Motor neuron (in vitro differentiated cells): ENCODE data around the gene ZP2. TPM values are rescaled to one million over a fixed set of nuclear protein-coding genes. Genes with fewer than 3 reads are reported as not detected.

Experiments used
- ATAC-seq, 8 experiments: fragments of 200-7000 bp; cut with Tn5 transposase; replicated peaks in 6 of 8; 2 replicates each; pipeline ENCODE4 v1.8.0; 2021; ENCODE audit warnings: mild to moderate bottlenecking in 8 of 8, moderate library complexity in 8 of 8
- H3K27ac ChIP-seq, 2 donors: fragments of 250-450 bp; sonication (Bioruptor Pico); 2 replicates each; pipeline ENCODE4 v1.9.0; 2021; ENCODE audit warnings: antibody characterized with exemption in 2 of 2, mild to moderate bottlenecking in 2 of 2, moderate library complexity in 1 of 2
- H3K4me1 ChIP-seq, 2 donors: fragments of 250-450 bp; sonication (Bioruptor Pico); replicated peaks in 1 of 2; 2 replicates each; pipeline ENCODE4 v1.6.1; 2021; ENCODE audit warnings: antibody characterized with exemption in 2 of 2, mild to moderate bottlenecking in 2 of 2, moderate library complexity in 1 of 2
- H3K4me3 ChIP-seq, 5 donors: fragments of 250-450 bp; sonication (Bioruptor Pico); 2 replicates each; pipeline ENCODE4 v1.9.0; 2021; ENCODE audit warnings: antibody characterized with exemption in 5 of 5, mild to moderate bottlenecking in 5 of 5, moderate library complexity in 4 of 5
- WGBS, 10 experiments: fragments of 450-650 bp; shearing (Covaris generic); methylation state at CpG; one replicate each; pipeline ENCODE4 v1.0.0; 2022; 5-methylcytosine and 5-hydroxymethylcytosine counted together
- in situ Hi-C, 9 experiments: fragments of 400-800 bp; cut with MboI; loops; one replicate each; pipeline ENCODE4 v1.15.0; 2021; ENCODE audit warnings: low sequenced_read_pairs in 9 of 9, low pct_unique_long_range_greater_than_20kb in 2 of 9; ENCODE audit not compliant: unreplicated experiment in 9 of 9
- total RNA-seq, 8 experiments: library from RNA; unstranded; fragments of 300-600 nt; gene quantifications; 2 replicates each; pipeline versions ENCODE4 v1.2.3 to v1.2.4, GENCODE V29; 2022

The ZP2 gene
- total RNA-seq, 8 experiments from 2014 or later = not detected

GRCh38 chr16:21228361-21228872, 17.0 kb upstream of the ZP2 start:
- WGBS, 10 experiments = 0 to 80% (median 70%) methylated on average over 1 to 2 of the region's 2 CpGs; no CpG with 5 or more reads in 4 of the 10 experiments

GRCh38 chr16:21227866-21228265, 16.5 kb upstream of the ZP2 start:
- H3K27ac ChIP-seq = no peak overlapping the region
- no peaks in the 10 kb centered on the region for H3K4me1 ChIP-seq
- no peak overlapping the region for H3K4me3 ChIP-seq
- no peak for ATAC-seq
- in situ Hi-C loops = no loop called here

More at GRCh38 chr16:21228361-21228872, 17.0 kb upstream of the ZP2 start:
- Histone ChIP-seq H3K27ac (no peak overlapping the region), H3K4me3 (no peak overlapping the region), H3K4me1 (no peaks in the 10 kb centered on the region)
- no peak for ATAC-seq
- in situ Hi-C loops = no loop called here

- no peak overlapping the region for H3K4me3 ChIP-seq
- no peaks in the 10 kb centered on the region for H3K4me1 ChIP-seq
- peak in 1 of 8 experiments; percentile 36 for ATAC-seq
- no peak overlapping the region for H3K27ac ChIP-seq
- in situ Hi-C loops = no loop called here
Measured at GRCh38 chr16:21226749-21227148, 15.4 kb upstream of the ZP2 start.

- Histone ChIP-seq H3K27ac (no peak overlapping the region), H3K4me3 (no peak overlapping the region), H3K4me1 (no peaks in the 10 kb centered on the region)
- 0 to 83% (median 69%) methylated on average over 1 to 2 of the region's 2 CpGs; no CpG with 5 or more reads in 4 of the 10 experiments for WGBS, 10 experiments
- in situ Hi-C loops = no loop called here
- no peak for ATAC-seq
Measured at GRCh38 chr16:21224800-21225199, 13.4 kb upstream of the ZP2 start.

- Histone ChIP-seq H3K27ac (no peak overlapping the region), H3K4me3 (no peak overlapping the region), H3K4me1 (no peaks in the 10 kb centered on the region)
- ATAC-seq = no peak
- in situ Hi-C loops = no loop called here
- 22 to 100% (median 71%) methylated on average over 1 to 9 of the region's 9 CpGs; no CpG with 5 or more reads in 1 of the 10 experiments for WGBS, 10 experiments
Measured at GRCh38 chr16:21223787-21224186, 12.4 kb upstream of the ZP2 start.

- ATAC-seq = no peak
- 42 to 100% (median 79%) methylated on average over 2 to 4 of the region's 4 CpGs; no CpG with 5 or more reads in 3 of the 10 experiments for WGBS, 10 experiments
- Histone ChIP-seq H3K4me1 (no peaks in the 10 kb centered on the region), H3K4me3 (no peak overlapping the region), H3K27ac (no peak overlapping the region)
- in situ Hi-C loops = no loop called here
Measured at GRCh38 chr16:21222495-21223337, 11.3 kb upstream of the ZP2 start.

GRCh38 chr16:21219551-21219950, 8.2 kb upstream of the ZP2 start:
- in situ Hi-C loops = no loop called here
- no peak overlapping the region for H3K27ac ChIP-seq
- ATAC-seq = no peak
- H3K4me3 ChIP-seq = no peak overlapping the region
- 54 to 100% (median 82%) methylated on average over 1 to 2 of the region's 2 CpGs; no CpG with 5 or more reads in 2 of the 10 experiments for WGBS, 10 experiments
- H3K4me1 ChIP-seq = no peaks in the 10 kb centered on the region

GRCh38 chr16:21218153-21218552, 6.8 kb upstream of the ZP2 start:
- no peak for ATAC-seq
- H3K4me1 ChIP-seq = no peaks in the 10 kb centered on the region
- 42 to 90% (median 75%) methylated on average over 1 to 7 of the region's 7 CpGs; no CpG with 5 or more reads in 2 of the 10 experiments for WGBS, 10 experiments
- in situ Hi-C loops = no loop called here
- no peak overlapping the region for H3K27ac ChIP-seq
- no peak overlapping the region for H3K4me3 ChIP-seq

- no peaks in the 10 kb centered on the region for H3K4me1 ChIP-seq
- in situ Hi-C loops = no loop called here
- 40 to 100% (median 79%) methylated on average over 1 to 2 of the region's 2 CpGs; no CpG with 5 or more reads in 2 of the 10 experiments for WGBS, 10 experiments
- no peak for ATAC-seq
- no peak overlapping the region for H3K27ac ChIP-seq
- no peak overlapping the region for H3K4me3 ChIP-seq
Measured at GRCh38 chr16:21217121-21217520, 5.7 kb upstream of the ZP2 start.

- Histone ChIP-seq H3K27ac (no peak overlapping the region), H3K4me3 (no peak overlapping the region), H3K4me1 (no peaks in the 10 kb centered on the region)
- in situ Hi-C loops = no loop called here
- WGBS, 10 experiments = 17 to 100% (median 72%) methylated on average over 1 to 3 of the region's 4 CpGs; no CpG with 5 or more reads in 4 of the 10 experiments
- ATAC-seq = no peak
Measured at GRCh38 chr16:21214086-21214485, 2.7 kb upstream of the ZP2 start.

- in situ Hi-C loops = no loop called here
- no peak for ATAC-seq
- H3K27ac ChIP-seq = no peak overlapping the region
- no peaks in the 10 kb centered on the region for H3K4me1 ChIP-seq
- no peak overlapping the region for H3K4me3 ChIP-seq
- 21 to 90% (median 48%) methylated on average over 1 to 2 of the region's 2 CpGs; no CpG with 5 or more reads in 4 of the 10 experiments for WGBS, 10 experiments
Measured at GRCh38 chr16:21208446-21209230, 2.7 kb downstream of the ZP2 start.

- H3K4me3 ChIP-seq = no peak overlapping the region
- WGBS, 10 experiments = 19 to 90% (median 64%) methylated on average over 1 to 4 of the region's 4 CpGs; no CpG with 5 or more reads in 2 of the 10 experiments
- ATAC-seq = peak in 3 of 8 experiments; percentile 72 to 97 (median 85)
- H3K4me1 ChIP-seq = no peaks in the 10 kb centered on the region
- in situ Hi-C loops = no loop called here
- no peak overlapping the region for H3K27ac ChIP-seq
Measured at GRCh38 chr16:21206550-21206949, 4.8 kb downstream of the ZP2 start.

GRCh38 chr16:21205303-21205702, 6.1 kb downstream of the ZP2 start:
- no peak overlapping the region for H3K4me3 ChIP-seq
- in situ Hi-C loops = no loop called here

More at GRCh38 chr16:21205303-21205702, 6.1 kb downstream of the ZP2 start:
- Histone ChIP-seq H3K4me1 (no peaks in the 10 kb centered on the region), H3K27ac (no peak overlapping the region)
- no peak for ATAC-seq
